NCI-H82 treated with DMSO at 0.1 percent for 48 hours (cell line): ENCODE results near the gene ARHGEF11.

Source experiments
- DNase-seq: peaks from one replicate; lab custom pipeline; 2025; ENCODE audit not compliant: unreplicated experiment; lab: John Stamatoyannopoulos, UW

ARHGEF11 gene

DNA sequence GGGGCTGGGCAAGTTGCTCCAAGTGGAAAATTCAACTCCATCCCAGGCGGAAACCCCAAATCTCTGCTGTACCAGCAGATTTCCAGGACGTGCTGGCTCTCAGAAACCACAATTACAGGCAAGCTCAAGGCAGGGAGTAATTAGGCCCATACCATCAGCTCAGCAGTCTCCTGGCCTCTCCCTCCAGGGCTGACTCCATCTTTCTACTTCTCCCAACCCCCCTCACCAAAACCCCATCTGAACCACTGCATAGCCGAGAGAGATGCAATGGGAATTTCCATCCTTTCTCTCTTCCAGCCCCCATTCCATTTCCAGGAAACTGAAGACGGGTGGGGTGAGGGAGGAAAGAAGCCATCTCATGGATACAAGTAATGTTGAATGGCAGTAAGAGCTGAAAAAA lies 41.2 kb downstream of the ARHGEF11 start:
- DNase-seq, result no peak

DNA sequence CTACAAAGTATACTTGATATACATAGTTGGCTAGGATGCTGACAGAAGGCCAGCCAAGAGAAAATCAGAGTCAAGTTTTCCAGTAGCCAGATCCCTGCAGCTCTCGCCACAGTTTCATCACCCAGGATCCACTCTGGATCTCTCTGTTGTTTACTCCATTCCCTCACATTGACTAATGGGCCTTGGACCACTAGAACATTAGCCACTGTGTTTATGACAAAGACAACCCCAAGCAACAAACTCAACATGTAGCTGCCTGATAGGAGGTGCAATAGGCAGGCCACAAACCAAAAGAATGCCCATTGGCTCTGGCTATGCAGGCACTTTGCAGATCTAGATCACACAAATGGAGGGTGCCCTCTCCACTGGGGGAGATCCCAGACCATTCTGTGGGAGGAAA lies 44.2 kb downstream of the ARHGEF11 start:
- no peak for DNase-seq

DNA sequence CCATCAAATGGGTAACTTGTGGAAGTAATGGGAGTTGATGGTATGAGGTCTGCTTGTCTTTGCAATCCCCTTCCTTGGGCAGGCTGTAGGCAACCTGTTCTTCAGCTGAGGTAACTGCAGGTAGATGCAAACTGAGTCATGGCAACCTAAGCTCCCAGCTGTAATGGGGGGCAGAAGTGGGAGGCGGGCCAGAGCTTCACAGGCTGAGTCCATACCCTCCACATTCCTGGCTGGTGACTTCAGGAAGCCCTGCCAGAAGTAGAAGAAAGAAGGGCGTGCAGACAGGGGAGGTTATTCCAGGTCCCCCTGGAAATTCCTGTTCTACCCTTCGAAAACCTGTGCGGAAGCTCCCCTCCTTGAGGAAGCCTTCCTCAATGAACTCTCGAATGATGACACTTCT lies 44.9 kb downstream of the ARHGEF11 start:
- DNase-seq, result no peak

DNA sequence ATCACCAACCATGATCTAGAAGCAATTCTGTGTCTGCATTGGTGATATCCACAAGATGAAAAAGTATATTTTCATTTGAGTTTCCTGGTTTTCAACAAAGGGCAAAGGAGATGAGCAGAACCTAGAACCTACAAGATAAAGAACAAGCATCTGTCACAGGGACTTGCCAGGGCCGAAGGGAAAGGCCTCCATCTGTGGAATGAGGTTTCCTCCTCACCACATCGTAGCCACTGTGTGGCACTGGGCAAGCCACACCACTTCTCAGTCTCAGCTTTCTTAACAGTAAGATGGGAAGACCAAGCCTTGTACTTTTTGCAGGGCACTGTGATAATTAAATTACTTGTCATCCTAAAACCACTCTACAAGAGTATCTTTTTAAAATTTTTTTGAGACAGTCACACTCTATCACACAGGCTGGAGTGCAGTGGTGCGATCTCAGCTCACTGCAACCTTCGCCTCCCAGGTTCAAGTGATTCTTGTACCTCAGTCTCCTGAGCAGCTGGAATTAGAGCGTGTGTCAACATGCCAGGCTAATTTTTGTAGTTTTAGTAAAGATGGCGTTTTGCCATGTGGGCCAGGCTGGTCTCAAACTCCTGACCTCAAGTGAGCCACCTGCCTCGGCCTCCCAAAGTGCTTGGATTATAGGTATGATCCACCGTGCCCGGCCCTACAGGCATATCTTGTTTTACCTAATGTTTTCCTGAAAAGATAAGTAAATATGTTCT lies 45.8 kb downstream of the ARHGEF11 start:
- no peak for DNase-seq

DNA sequence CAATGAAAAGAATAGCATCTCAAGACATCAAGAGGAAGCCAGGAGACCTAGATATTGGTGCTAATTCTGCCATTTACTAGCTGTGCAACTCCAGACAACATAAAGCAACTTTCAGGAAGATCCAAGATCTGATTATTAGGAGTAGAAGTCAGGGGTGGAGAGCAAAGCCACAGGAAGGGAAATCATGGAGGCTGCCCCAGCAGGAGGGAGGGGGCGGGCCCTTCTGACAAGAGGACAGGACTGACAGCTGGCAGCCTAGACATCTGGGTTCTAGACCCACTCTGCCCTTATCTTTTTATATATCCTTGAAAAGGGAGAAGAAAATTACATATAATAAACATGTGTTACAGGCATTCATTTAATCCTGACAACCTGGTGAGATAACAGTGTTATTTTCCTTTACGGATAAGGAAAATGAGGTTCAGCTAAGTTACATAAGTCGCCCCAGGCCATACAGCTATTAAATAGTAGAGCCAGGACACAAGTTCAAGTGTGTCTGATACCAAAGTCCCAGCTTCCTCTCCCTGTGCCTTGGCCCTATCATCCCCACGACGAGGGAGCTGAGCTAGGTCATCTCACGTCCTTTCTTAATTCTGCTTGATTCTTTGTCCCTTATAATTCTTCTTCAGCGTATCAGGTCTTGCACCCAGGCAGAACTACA lies 46.6 kb downstream of the ARHGEF11 start:
- no peak for DNase-seq

DNA sequence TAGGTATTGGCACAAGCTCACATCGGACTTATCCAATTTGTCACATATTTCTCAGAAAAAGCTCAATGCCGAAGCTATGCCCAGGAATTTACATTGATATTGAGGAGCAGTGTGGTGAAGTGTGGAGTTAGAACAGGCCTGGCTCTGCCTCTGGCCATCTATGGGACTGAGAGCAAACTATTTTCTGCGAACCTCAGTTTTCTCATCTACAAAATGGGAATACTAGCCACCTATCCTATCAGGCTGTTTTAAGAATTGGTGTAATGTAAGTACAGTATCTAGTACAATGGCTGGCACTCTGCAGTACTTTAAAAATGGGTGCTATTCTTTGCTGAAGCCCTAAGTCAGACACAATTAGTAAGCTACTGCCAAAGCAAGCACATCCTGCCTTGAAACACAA lies 47.2 kb downstream of the ARHGEF11 start:
- no peak for DNase-seq

DNA sequence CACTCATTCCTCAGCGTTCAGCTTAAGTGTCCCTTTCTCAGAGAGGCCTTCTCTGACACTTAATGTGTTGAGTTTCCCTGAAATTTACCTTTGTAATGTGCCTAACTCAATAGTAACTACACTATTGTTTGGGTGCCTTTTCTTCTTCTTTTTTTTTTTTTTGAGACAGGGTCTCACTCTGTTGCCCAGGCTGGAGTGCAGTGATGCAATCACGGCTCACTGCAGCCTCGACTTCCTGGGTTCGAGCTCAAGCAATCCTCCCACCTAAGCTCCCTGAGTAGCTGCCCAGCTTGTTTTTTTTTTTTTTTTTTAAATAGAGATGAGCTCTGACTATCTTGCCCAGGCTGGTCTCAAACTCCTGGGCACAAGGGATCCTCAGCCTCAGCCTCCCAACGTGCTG lies 50.1 kb downstream of the ARHGEF11 start:
- no peak for DNase-seq

DNA sequence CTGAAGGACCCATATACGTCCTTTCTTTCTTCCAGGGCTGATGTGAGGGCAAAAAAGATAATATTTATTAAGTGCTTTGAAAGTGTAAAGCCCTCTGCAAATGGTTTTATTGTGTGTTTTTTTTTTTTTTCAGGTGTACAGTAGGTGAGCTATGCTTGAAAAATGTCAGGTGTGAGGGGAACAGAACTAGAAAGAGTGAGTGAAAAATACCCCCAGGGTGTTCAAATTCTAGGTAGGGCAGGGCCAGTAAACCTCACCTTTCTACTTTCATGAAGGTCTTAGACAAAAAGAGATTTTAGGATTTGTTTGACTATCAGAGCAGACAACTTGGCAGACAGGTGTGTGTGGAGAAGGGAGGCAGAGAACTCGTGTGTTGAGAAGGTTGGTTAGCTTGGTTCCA lies 51.3 kb downstream of the ARHGEF11 start:
- no peak for DNase-seq

DNA sequence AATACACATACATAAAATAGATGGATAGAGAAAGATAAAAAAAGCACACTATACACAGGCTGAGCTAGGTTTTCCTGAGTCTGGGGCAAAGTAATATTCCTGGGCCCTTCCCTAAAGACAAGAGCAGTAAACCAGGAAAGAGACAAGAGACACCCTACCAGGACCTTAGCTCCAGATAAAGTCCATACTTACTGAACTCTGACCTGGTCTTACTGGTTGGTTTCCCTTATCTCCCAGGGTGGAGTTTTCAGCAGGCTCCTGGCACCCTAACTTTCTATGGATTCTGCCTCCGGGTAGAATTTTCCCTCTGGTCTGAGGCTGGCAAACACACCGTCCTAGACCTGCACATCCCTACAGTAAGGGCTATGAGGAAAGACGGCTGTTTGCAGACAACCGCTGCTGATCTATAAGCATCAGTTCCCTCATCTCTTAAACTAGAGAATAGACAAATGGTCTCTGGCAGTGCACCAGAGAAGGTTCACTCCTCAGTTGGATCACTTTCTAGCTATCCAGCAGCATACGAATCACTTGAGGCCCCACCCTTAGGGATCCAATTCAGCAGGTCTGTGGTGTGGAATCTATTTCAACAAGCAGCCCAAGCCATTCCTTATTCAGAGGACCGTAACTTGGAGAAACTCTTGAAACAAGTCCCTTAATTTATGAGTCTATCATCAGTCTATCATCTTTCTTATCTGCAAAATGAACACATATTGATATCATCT lies 52.0 kb downstream of the ARHGEF11 start:
- no peak for DNase-seq

DNA sequence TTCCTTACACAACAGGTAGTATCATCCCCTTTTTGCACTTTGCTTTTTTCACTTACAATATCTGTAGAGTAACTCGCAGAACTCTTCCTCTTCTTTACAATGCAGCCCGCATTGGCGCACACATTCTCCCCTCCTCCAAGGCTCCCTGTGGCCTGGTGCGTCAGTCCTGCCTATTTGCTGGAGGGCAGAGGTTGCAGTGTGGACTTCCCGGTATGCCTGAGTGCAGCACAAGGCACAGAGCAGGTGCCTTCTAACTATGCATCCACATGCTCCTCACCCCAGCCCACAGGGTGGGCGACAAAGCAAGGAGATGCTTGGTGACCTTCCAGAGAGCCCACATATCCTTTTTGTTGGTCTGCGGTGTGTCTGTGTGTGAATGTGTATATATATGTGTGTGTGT lies 53.3 kb downstream of the ARHGEF11 start:
- DNase-seq, result no peak

DNA sequence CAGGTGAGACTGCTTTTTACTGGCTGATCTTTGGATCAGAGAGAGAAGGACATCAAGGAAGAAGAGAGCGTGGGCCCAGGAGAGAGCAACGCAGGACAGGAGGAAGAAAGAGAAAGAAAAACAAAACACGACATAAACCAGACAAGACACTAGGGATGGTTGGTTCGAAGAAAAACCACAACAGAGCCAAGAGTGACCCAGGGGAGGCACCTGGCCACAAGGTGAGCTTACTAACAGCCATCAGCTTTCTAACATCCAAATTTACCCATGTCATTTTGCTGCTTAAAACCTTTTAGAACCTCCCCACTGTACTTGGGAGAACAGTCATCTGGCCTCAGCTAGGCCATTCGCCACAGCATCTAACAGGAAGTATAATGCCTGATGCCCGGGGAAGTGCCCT lies 57.8 kb downstream of the ARHGEF11 start:
- no peak for DNase-seq

DNA sequence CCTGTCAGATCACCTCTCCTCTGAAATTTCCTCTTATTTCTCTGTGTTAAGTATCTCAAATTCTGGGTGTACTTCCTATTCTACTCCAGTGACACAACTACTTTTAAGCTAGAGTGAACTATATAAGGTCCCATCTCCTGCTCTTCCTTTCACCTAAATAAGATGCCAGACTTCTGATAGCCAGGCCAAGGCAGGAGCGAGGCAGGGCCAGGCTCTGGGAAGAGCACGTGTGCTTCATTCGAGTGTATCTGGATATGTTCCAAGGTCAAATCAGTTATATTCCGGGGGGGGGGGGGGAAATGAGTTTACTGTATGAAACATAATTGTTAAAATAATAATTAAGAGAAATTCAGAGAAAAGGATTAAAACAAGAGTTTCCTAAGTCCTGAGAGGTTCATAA lies 65.0 kb downstream of the ARHGEF11 start:
- no peak for DNase-seq

DNA sequence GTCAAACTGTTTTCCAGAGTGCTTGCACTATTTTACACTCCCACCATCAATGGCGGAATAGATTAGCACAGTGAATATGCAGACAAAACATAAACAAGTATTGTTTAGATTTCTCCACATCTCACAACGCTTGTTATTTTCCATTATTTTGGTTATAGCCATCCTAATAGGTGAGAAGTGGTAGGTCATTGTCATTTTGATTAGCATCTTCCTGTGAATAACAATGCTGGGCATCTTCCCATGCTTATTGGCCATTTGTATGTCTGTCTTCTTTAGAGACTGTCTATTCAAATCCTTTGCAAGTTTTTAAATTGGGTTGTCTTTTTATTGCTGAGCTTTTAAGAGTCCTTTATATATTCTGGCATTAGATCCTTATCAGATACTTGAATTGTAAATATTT lies 70.5 kb downstream of the ARHGEF11 start:
- no peak for DNase-seq

DNA sequence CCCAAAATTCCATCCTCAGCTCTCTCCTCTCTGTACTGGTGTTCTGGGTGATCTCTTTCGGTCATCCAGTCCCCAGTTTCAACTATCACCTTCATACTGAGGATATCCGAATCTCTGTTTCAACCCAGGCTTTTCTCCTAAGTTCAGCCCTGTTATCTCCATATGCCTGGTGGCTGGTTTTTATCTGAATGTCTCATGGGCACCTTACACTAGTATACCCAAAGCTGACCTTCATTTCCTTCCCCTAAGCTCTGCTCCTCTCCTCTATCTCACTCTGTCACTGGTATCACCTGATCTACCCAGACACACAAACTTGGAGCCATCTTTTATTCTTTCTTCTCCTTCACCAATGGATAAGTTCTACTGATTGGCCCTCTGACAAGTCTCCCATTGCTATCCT lies 72.1 kb downstream of the ARHGEF11 start:
- DNase-seq, result no peak

DNA sequence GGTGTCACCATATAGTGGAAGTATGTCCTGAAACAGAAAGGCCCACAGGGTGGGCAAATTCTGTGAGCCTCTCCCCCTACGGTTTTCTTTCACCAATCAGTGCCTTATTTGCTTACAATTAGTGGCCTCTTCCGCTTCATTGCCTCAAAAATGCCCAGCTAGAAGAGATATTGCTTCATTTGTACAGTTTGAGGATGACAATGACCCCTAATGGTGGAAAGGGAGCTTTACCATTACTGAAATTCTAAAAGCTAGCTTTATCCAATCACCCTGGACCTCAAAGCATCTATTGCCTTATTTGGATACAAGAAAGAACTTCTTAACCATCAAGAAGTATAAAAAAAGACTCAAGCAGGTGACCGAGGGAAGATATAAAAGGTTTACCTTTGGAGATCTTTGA lies 75.5 kb downstream of the ARHGEF11 start:
- no peak for DNase-seq

DNA sequence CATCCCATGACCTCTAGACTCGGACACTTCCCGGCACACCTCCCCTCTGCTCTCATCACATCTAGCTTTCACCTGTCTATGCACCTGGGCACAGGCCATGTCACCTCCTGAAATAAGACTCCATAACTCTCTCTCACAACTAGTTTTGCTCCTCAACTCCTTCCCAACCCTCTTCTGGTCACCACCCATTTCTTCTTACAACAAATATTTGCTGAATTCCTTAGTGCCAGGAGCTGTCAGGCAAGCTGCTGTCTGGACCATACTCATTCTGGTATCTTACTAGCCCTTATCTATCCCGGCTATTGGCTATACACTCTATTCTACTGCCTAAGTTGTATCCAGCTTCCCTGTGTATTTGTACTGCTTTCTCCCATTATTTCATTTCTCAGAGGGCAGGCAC lies 76.0 kb downstream of the ARHGEF11 start:
- no peak for DNase-seq

DNA sequence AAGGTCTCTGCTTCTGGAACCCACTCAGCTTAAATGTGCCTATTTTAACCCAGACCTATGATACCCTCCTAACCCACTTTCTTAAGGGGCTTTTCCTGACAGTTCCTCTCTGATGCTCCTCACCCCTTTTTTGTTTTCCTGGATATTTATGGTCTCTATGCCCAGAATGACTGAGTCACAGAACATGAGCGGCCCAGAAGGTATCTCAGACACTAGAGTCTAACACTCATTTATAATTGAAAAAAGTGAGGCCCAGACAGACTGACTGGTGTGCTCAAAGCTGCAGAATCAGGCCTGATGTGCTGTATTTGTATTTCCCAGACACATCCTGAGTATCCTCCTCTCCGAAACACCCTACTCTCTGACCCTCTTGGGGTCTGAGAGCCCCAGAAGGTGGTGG lies 81.1 kb downstream of the ARHGEF11 start:
- DNase-seq, result no peak

DNA sequence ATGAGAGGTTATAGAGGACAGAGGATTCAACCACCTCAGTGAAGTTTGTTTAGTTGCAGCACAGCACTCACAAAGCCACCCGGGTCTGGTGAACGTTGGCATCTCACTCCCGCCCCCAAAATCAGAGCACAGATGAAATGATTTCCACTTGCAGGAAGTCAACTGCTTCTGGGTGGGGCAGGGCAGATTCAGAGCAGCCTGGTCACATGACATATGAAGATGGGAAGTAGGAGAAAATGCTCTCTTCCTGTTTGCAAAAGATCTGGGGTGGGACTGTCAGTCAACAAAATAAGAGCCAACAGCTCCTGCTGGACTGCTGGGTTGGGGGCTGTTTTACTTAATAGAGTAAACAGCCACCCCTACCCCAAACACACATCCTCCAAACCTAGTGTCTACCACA lies 81.9 kb downstream of the ARHGEF11 start:
- DNase-seq, result no peak

DNA sequence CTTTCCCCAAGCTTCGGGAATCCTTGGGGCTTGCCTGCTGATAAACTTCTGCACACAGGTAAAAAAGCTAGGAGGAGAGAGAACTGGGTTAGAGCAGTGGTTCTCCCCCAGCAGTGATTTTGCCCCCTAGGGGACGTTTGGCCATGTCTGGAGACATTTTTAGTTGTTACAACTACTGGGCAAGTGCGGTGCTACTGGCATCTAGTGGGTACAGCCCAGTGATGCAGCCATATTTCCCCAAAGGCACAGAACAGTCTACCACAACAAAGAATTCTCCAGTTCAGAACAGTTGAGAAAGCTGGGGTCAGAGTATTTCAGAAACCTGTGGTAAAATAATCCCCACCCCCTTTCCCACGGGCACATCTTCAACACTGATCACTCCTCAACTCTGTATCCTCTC lies 83.8 kb downstream of the ARHGEF11 start:
- DNase-seq, result no peak

DNA sequence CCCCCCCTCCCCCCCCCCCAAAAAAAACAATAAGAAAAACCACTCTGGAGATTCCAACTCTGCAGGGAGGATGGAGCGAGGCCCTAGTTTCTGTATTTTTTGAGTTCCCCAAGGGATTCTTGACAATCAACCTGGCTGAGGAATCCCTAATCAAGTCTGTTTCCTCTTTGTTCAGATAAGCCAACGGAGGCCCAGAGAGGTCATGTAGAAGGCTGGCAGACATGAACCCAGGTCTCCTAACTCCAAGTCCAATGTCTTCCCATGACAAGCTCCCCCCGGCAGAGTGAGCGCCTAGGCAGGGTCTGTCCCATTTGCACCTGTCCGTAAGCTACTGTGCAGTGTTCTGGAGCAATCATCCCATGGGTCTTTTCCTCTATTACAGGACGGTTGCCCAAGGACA lies 85.6 kb downstream of the ARHGEF11 start:
- DNase-seq, result no peak

DNA sequence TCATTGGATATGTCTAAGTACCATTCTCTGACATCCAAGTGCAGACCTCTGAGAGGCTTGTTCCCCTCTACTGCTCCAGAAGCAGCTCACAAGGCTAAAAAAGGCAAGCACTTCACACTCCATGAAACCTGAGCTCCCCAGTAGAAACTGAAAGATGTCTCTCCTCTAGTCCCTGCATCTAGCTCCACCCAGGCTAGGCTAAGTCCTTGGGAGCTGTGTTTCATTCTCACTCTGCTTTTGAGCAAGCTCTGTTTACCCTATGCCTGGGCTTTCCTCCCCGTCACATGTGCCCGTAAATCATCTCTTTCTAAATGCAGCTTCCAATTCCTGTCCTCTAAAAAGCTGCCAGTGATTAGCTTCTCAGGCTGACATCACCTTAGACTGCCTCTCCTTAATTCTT lies 86.1 kb downstream of the ARHGEF11 start:
- no peak for DNase-seq

DNA sequence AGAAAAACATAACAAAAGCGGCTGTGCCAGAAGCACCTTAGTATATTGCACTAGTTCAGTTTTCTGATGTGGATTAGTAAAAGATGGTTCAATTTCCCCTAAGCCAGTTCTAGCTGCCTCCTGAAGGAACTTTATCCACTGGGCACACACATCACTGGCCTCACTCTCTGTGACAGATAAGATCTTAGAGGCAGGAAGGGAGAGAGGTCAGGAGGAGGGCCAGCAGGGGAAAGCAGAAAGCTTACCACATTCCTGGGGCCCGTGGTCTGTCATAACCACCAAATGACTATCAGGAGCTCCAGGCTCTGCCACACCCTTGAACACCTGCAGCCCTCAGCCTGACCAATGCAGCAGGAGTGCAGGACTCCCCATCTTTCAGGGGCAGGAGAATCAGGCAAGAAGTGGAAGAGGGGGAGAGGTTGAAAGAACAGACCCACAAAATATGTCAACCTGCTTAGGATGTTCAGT lies 87.3 kb downstream of the ARHGEF11 start:
- no peak for DNase-seq
